Large intestine (tissue), 3 donors: ENCODE results near the gene CTNNBL1. TPM values are rescaled to one million over a fixed set of nuclear protein-coding genes. Genes with fewer than 3 reads are reported as not detected.
A peak's percentile ranks its signal among the peaks of the same experiment; 100 is the strongest.

ENCODE experiments used
- DNase-seq, 2 donors: peaks; one replicate each; pipeline versions ENCODE4 v3.0.0 to v3.0.0-alpha.2; 2013
- H3K27ac ChIP-seq: one replicate; pipeline ENCODE4 v1.5.1; 2013; ENCODE audit warnings: low read length
- H3K27me3 ChIP-seq: 2 replicates; pipeline ENCODE4 v1.6.1; 2013; ENCODE audit warnings: low read length; ENCODE audit not compliant: control insufficient read depth, insufficient read depth
- H3K36me3 ChIP-seq: 2 replicates; pipeline ENCODE4 v1.6.1; 2013; ENCODE audit warnings: low read length; ENCODE audit not compliant: control insufficient read depth, insufficient read depth
- H3K4me1 ChIP-seq: one replicate; pipeline ENCODE4 v1.6.1; 2013; ENCODE audit warnings: low read length; ENCODE audit not compliant: control insufficient read depth, insufficient read depth
- H3K4me3 ChIP-seq: one replicate; pipeline ENCODE4 v1.5.1; 2013; ENCODE audit warnings: low read length
- H3K9me3 ChIP-seq: one replicate; pipeline ENCODE4 v1.6.1; 2013; ENCODE audit warnings: mild to moderate bottlenecking, low read depth, low read length, moderate library complexity; ENCODE audit not compliant: control insufficient read depth
- WGBS: methylation state at CpG from one replicate; pipeline ENCODE4 v1.1.5; 2013; ENCODE audit warnings: low lambda C conversion rate; ENCODE audit not compliant: insufficient coverage; 5-methylcytosine and 5-hydroxymethylcytosine counted together
- polyA plus RNA-seq: library from polyadenylated mRNA; unstranded; fragments of 120-200 nt; gene quantifications from one replicate; pipeline ENCODE4 v1.2.1, GENCODE V29; 2013

CTNNBL1 gene
- polyA plus RNA-seq, 1 donor: 40.1 TPM

- no peak for DNase-seq
- no peak overlapping the region for H3K4me3 ChIP-seq
- no peaks in the 10 kb centered on the region for H3K27me3 ChIP-seq
- H3K36me3 ChIP-seq: no peaks in the 10 kb centered on the region
- no peaks in the 10 kb centered on the region for H3K4me1 ChIP-seq
- no peak overlapping the region for H3K27ac ChIP-seq
- no peaks in the 10 kb centered on the region for H3K9me3 ChIP-seq
Measured at GRCh38 chr20:37726321-37726720, 32.5 kb downstream of the CTNNBL1 start.

GRCh38 chr20:37726971-37727956 is 33.4 kb downstream of the CTNNBL1 start:
- no peak for DNase-seq
- Histone ChIP-seq H3K27ac (no peak overlapping the region), H3K36me3 (no peaks in the 10 kb centered on the region), H3K4me1 (no peaks in the 10 kb centered on the region), H3K27me3 (no peaks in the 10 kb centered on the region), H3K4me3 (no peak overlapping the region), H3K9me3 (no peaks in the 10 kb centered on the region)
- WGBS: 86% methylated on average over 2 of the region's 7 CpGs

GRCh38 chr20:37727957-37728634 is 34.3 kb downstream of the CTNNBL1 start:
- Histone ChIP-seq H3K4me1 (no peaks in the 10 kb centered on the region), H3K27me3 (no peaks in the 10 kb centered on the region), H3K9me3 (no peaks in the 10 kb centered on the region), H3K4me3 (no peak overlapping the region), H3K27ac (no peak overlapping the region), H3K36me3 (peaks cover 2% of the 10 kb centered on the region)
- WGBS: no CpG with 5 or more reads among the region's 2 CpGs
- no peak for DNase-seq

- DNase-seq: no peak
- Histone ChIP-seq H3K4me3 (no peak overlapping the region), H3K4me1 (no peaks in the 10 kb centered on the region), H3K9me3 (no peaks in the 10 kb centered on the region), H3K36me3 (peaks cover 7% of the 10 kb centered on the region), H3K27me3 (no peaks in the 10 kb centered on the region), H3K27ac (no peak overlapping the region)
- WGBS: no CpG with 5 or more reads among the region's 2 CpGs
Measured at GRCh38 chr20:37728635-37728983, 34.8 kb downstream of the CTNNBL1 start.

- Histone ChIP-seq H3K4me1 (no peaks in the 10 kb centered on the region), H3K4me3 (no peak overlapping the region), H3K36me3 (peaks cover 8% of the 10 kb centered on the region), H3K27me3 (no peaks in the 10 kb centered on the region), H3K9me3 (no peaks in the 10 kb centered on the region), H3K27ac (no peak overlapping the region)
- WGBS: no CpG with 5 or more reads among the region's 4 CpGs
- DNase-seq: no peak
Measured at GRCh38 chr20:37729452-37729851, 35.6 kb downstream of the CTNNBL1 start.

GRCh38 chr20:37729909-37730308 is 36.1 kb downstream of the CTNNBL1 start:
- Histone ChIP-seq H3K4me1 (no peaks in the 10 kb centered on the region), H3K27ac (no peak overlapping the region), H3K36me3 (peaks cover 8% of the 10 kb centered on the region), H3K4me3 (no peak overlapping the region), H3K9me3 (no peaks in the 10 kb centered on the region), H3K27me3 (no peaks in the 10 kb centered on the region)
- WGBS: 83% methylated on average over 2 of the region's 3 CpGs
- DNase-seq: no peak

GRCh38 chr20:37733416-37733815 is 39.6 kb downstream of the CTNNBL1 start:
- DNase-seq: peak; percentile 30 to 53
- peak overlapping the region; percentile 58 for H3K27ac ChIP-seq

GRCh38 chr20:37734228-37734985 is 40.6 kb downstream of the CTNNBL1 start:
- Histone ChIP-seq H3K4me3 (no peak overlapping the region), H3K27ac (peak overlapping the region; percentile 58), H3K4me1 (no peaks in the 10 kb centered on the region), H3K27me3 (no peaks in the 10 kb centered on the region), H3K36me3 (peaks cover 26% of the 10 kb centered on the region), H3K9me3 (no peaks in the 10 kb centered on the region)
- DNase-seq: no peak
- WGBS: 91% methylated on average over 4 of the region's 8 CpGs

More at GRCh38 chr20:37733416-37733815, 39.6 kb downstream of the CTNNBL1 start:
- 40% methylated on average over 3 of the region's 4 CpGs for WGBS
- Histone ChIP-seq H3K36me3 (peaks cover 21% of the 10 kb centered on the region), H3K9me3 (no peaks in the 10 kb centered on the region), H3K4me1 (no peaks in the 10 kb centered on the region), H3K4me3 (no peak overlapping the region), H3K27me3 (no peaks in the 10 kb centered on the region)

- H3K9me3 ChIP-seq: no peaks in the 10 kb centered on the region
- DNase-seq: no peak
- H3K27me3 ChIP-seq: no peaks in the 10 kb centered on the region
- no peak overlapping the region for H3K4me3 ChIP-seq
- H3K27ac ChIP-seq: no peak overlapping the region
- H3K36me3 ChIP-seq: peaks cover 26% of the 10 kb centered on the region
- no peaks in the 10 kb centered on the region for H3K4me1 ChIP-seq
Measured at GRCh38 chr20:37735541-37735940, 41.7 kb downstream of the CTNNBL1 start.

GRCh38 chr20:37736132-37736531 is 42.3 kb downstream of the CTNNBL1 start:
- Histone ChIP-seq H3K27me3 (no peaks in the 10 kb centered on the region), H3K36me3 (peaks cover 26% of the 10 kb centered on the region), H3K27ac (no peak overlapping the region), H3K4me3 (no peak overlapping the region), H3K4me1 (no peaks in the 10 kb centered on the region), H3K9me3 (no peaks in the 10 kb centered on the region)
- no CpG with 5 or more reads among the region's 2 CpGs for WGBS
- peak in 1 of 2 donors; percentile 30 for DNase-seq
